Smooth muscle cell (in vitro differentiated cells): ENCODE data around the gene CNIH3. TPM values are rescaled to one million over a fixed set of nuclear protein-coding genes. Genes with fewer than 3 reads are reported as not detected.

ENCODE experiments used
- DNase-seq: peaks from one replicate; lab custom pipeline; 2025; ENCODE audit not compliant: unreplicated experiment; lab: John Stamatoyannopoulos, UW
- H2AFZ ChIP-seq: fragments of 200-600 bp; sonication (generic); 2 replicates; pipeline ENCODE4 v1.6.0; 2016; ENCODE audit warnings: antibody characterized with exemption, low read depth, mild to moderate bottlenecking
- H3F3A ChIP-seq: fragments of 200-600 bp; sonication (generic); 2 replicates; pipeline ENCODE4 v1.6.0; 2017; ENCODE audit warnings: antibody characterized with exemption, low read depth
- H3K27ac ChIP-seq: fragments of 200-600 bp; sonication (generic); 2 replicates; pipeline ENCODE4 v1.5.1; 2016; ENCODE audit warnings: low read depth, mild to moderate bottlenecking
- H3K27me3 ChIP-seq: fragments of 200-600 bp; sonication (generic); 2 replicates; pipeline ENCODE4 v1.6.1; 2016; ENCODE audit warnings: low read depth, mild to moderate bottlenecking
- H3K36me3 ChIP-seq: fragments of 200-600 bp; sonication (generic); 2 replicates; pipeline ENCODE4 v1.5.1; 2016; ENCODE audit warnings: low read depth
- H3K4me1 ChIP-seq: fragments of 200-600 bp; sonication (generic); 2 replicates; pipeline ENCODE4 v1.5.1; 2016; ENCODE audit warnings: low read depth
- H3K4me2 ChIP-seq: fragments of 200-600 bp; sonication (generic); 2 replicates; pipeline ENCODE4 v1.6.0; 2016; ENCODE audit warnings: mild to moderate bottlenecking
- H3K4me3 ChIP-seq: fragments of 200-600 bp; sonication (generic); 2 replicates; pipeline ENCODE4 v1.5.1; 2016; ENCODE audit warnings: mild to moderate bottlenecking
- H3K79me2 ChIP-seq: fragments of 200-600 bp; sonication (generic); 2 replicates; pipeline ENCODE4 v1.6.0; 2016; ENCODE audit warnings: low read depth, mild to moderate bottlenecking
- H3K9ac ChIP-seq: fragments of 200-600 bp; sonication (generic); 2 replicates; pipeline ENCODE4 v1.6.0; 2016; ENCODE audit warnings: low read depth
- H3K9me3 ChIP-seq: fragments of 200-600 bp; sonication (generic); replicated peaks from 2 replicates; pipeline ENCODE4 v1.5.1; 2016; ENCODE audit warnings: low read depth
- H4K20me1 ChIP-seq: fragments of 200-600 bp; sonication (generic); 2 replicates; pipeline ENCODE4 v1.6.0; 2016; ENCODE audit warnings: low read depth
- CTCF ChIP-seq: fragments of 200-600 bp; sonication (generic); IDR thresholded peaks from 2 replicates; pipeline ENCODE4 v1.5.1; 2017; ENCODE audit warnings: borderline replicate concordance, mild to moderate bottlenecking, antibody characterized with exemption; ENCODE audit not compliant: insufficient read depth, poor library complexity, severe bottlenecking
- WGBS: methylation state at CpG from one replicate; pipeline ENCODE4 v1.1.7; 2016; ENCODE audit warnings: low lambda C conversion rate; 5-methylcytosine and 5-hydroxymethylcytosine counted together
- polyA plus RNA-seq: library from polyadenylated mRNA; unstranded; fragments of >200 nt; fragmentation: Nextera tagmentation; extraction: Ambion mirVana; gene quantifications from 2 replicates; pipeline ENCODE4 v1.2.1, GENCODE V29; 2016
- total RNA-seq: library from RNA; depleted of rRNA; stranded (reverse); fragments of >200 nt; gene quantifications from 2 replicates; pipeline ENCODE4 v1.2.3, GENCODE V29; 2014

CNIH3 gene
- total and polyA plus RNA-seq, 2 experiments from 2014 or later, result 6.6 to 8.0 TPM

- no peaks in the 10 kb centered on the region for H3F3A ChIP-seq
- 82% methylated on average over 5 of the region's 5 CpGs for WGBS
- H3K27me3 ChIP-seq, result peaks cover 4% of the 10 kb centered on the region
- DNase-seq, result no peak
- no peak overlapping the region for H2AFZ ChIP-seq
- no peaks in the 10 kb centered on the region for H3K9me3 ChIP-seq
- no peak overlapping the region for H3K4me3 ChIP-seq
- no peak overlapping the region for H3K9ac ChIP-seq
- no peak overlapping the region for H3K4me2 ChIP-seq
- H3K79me2 ChIP-seq, result no peaks in the 10 kb centered on the region
- H3K4me1 ChIP-seq, result no peaks in the 10 kb centered on the region
- no peaks in the 10 kb centered on the region for H3K36me3 ChIP-seq
- TF ChIP-seq CTCF, result no peak
- no peak overlapping the region for H3K27ac ChIP-seq
- no peaks in the 10 kb centered on the region for H4K20me1 ChIP-seq
Observed at GRCh38 chr1:224720216-224720615, 104.1 kb downstream of the CNIH3 start.

GRCh38 chr1:224721000-224721399, 104.9 kb downstream of the CNIH3 start:
- Histone ChIP-seq H3K79me2 (no peaks in the 10 kb centered on the region), H4K20me1 (no peaks in the 10 kb centered on the region), H3K36me3 (no peaks in the 10 kb centered on the region), H3K27me3 (peaks cover 4% of the 10 kb centered on the region), H3K27ac (no peak overlapping the region), H3K4me2 (no peak overlapping the region), H3K4me3 (no peak overlapping the region), H3K9me3 (no peaks in the 10 kb centered on the region), H3K4me1 (no peaks in the 10 kb centered on the region), H3F3A (no peaks in the 10 kb centered on the region), H2AFZ (no peak overlapping the region), H3K9ac (no peak overlapping the region)
- DNase-seq, result no peak
- 92% methylated on average over 7 of the region's 7 CpGs for WGBS
- no peak for TF ChIP-seq CTCF

- H3K79me2 ChIP-seq, result no peaks in the 10 kb centered on the region
Observed at GRCh38 chr1:224722838-224723237, 106.7 kb downstream of the CNIH3 start.

More at GRCh38 chr1:224722838-224723237, 106.7 kb downstream of the CNIH3 start:
- Histone ChIP-seq H3K9me3 (no peaks in the 10 kb centered on the region), H3F3A (no peaks in the 10 kb centered on the region), H3K4me1 (no peaks in the 10 kb centered on the region), H2AFZ (no peak overlapping the region), H3K27ac (no peak overlapping the region), H3K9ac (no peak overlapping the region), H3K4me3 (no peak overlapping the region), H3K4me2 (no peak overlapping the region), H4K20me1 (no peaks in the 10 kb centered on the region), H3K36me3 (no peaks in the 10 kb centered on the region), H3K27me3 (peaks cover 4% of the 10 kb centered on the region)
- WGBS, result 67% methylated on average over 8 of the region's 8 CpGs
- no peak for TF ChIP-seq CTCF
- no peak for DNase-seq
